Measurements from ENCODE around the gene LRMDA.

The LRMDA gene

DNA sequence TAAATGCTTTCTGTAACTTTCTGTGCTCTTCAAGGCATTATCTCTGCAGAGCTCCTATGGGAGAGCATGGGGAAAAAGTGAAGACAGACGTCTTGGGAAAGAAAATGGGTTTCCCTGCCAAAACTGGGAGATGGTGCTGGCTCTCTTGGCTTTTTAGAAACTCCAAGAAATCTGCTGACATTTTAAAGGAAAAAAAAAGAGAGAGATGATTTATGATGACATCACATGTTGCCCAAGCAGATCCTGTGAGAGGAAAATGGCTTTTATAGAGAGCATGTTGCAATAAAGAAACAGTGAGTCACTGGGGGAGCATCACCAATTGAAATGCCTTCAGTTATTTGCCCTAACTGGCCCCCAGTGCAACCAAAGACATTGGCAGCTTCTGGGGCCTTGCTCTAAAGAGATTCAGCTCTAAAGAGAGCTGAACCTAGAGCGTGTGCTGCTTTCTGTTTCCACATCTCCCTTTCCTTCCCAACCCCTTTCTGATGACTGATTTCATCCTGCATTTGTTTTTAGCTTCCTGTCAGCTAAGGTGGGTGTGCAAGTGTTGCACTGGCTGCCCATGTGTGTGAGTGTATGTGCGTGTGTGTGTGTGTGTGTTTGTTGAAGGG lies 37.7 kb downstream of the LRMDA start:
- ATAC-seq (replicated peaks) (no peak), DNase-seq (no peak)
- no peaks in the 10 kb centered on the region for H3K4me1 Mint-ChIP-seq (ENCODE audit: low read depth in 2 of 2)
- no peak overlapping the region for H3K27ac Mint-ChIP-seq
- H3K9me3 Mint-ChIP-seq, result no peaks in the 10 kb centered on the region
- peaks cover 39 to 71% of the 10 kb centered on the region in 2 donors for H3K27me3 Mint-ChIP-seq
- H3K4me3 Mint-ChIP-seq, result no peak overlapping the region
- H3K36me3 Mint-ChIP-seq (ENCODE audit: insufficient read depth), result no peaks in the 10 kb centered on the region

DNA sequence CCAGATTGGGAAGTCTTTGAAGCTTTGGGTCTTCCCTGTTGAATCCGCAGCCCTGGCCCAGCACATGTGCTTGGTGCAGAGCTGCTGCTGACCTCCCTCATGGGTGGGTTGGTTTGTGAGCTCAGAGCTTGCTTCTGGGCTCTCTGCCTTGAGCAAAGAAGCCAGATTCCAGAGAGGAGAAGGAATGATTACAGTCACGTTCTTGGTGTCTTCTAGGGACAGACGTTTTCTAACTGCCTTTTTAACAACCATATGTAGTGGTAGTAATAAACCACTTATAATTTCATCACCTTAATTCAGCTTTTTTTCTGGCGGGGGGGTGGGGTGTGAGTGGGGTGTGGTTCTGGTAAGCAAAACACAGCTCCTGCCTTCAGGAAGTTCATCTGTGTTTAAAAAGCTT lies 39.5 kb downstream of the LRMDA start:
- H3K4me3 Mint-ChIP-seq, result no peak overlapping the region
- H3K9me3 Mint-ChIP-seq, result no peaks in the 10 kb centered on the region

DNA sequence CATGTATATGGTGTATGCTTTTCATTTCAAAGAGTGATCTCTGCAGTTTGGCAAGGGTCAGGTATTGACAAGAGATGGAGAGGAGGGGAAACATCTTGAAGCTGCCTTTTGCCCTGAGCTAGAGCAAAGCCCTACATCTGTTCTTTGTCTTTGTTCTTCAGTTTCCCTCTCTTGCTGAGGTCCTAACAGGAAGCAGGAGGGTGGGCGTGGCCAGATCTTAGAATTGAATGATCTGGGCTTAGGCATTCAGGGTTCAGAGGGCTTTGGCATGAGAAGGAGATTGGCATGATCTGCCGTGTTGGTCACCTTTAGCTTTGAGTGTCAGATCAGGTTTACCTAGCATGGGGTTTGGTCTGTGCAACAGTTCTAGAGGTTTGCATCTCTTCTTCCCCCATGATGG lies 41.3 kb downstream of the LRMDA start:
- peaks cover 18 to 46% of the 10 kb centered on the region in 2 donors for H3K27me3 Mint-ChIP-seq
- no peak for DNase-seq

More for the DNA sequence above, 39.5 kb downstream of the LRMDA start:
- no peak overlapping the region for H3K27ac Mint-ChIP-seq
- H3K27me3 Mint-ChIP-seq, result peaks cover 24 to 54% of the 10 kb centered on the region in 2 donors
- H3K36me3 Mint-ChIP-seq (ENCODE audit: insufficient read depth), result no peaks in the 10 kb centered on the region
- no peak for ATAC-seq (replicated peaks)
- H3K4me1 Mint-ChIP-seq (ENCODE audit: low read depth in 2 of 2), result no peaks in the 10 kb centered on the region
- no peak for DNase-seq

DNA sequence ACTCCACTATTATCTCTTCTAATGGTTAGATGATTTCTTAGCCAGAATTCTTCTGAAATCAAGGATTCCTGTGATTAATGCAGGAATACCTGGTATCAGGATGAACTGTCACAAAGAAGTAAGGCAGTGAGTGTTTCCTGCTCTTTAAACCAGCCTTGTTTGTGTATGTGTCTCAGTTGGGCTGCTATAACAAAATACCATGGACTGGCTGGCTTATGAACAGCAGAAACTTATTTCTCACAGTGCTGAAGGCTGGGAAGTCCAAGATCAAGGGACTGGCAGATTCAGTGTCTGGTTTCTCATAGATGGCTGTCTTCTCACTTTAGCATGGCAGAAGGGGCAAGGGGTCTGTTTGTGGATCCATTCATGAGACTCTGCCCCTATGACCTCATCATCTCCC lies 42.7 kb downstream of the LRMDA start:
- Mint-ChIP-seq H3K27ac (no peak overlapping the region), H3K4me1 (ENCODE audit: low read depth in 2 of 2) (no peaks in the 10 kb centered on the region), H3K9me3 (no peaks in the 10 kb centered on the region), H3K36me3 (ENCODE audit: insufficient read depth) (no peaks in the 10 kb centered on the region), H3K27me3 (peaks cover 25 to 36% of the 10 kb centered on the region in 2 donors), H3K4me3 (no peak overlapping the region)
- DNase-seq, result no peak
- ATAC-seq (replicated peaks), result no peak

More for the DNA sequence above, 41.3 kb downstream of the LRMDA start:
- Mint-ChIP-seq H3K9me3 (no peaks in the 10 kb centered on the region), H3K4me3 (no peak overlapping the region), H3K4me1 (ENCODE audit: low read depth in 2 of 2) (no peaks in the 10 kb centered on the region), H3K27ac (no peak overlapping the region), H3K36me3 (ENCODE audit: insufficient read depth) (no peaks in the 10 kb centered on the region)
- ATAC-seq (replicated peaks), result no peak

DNA sequence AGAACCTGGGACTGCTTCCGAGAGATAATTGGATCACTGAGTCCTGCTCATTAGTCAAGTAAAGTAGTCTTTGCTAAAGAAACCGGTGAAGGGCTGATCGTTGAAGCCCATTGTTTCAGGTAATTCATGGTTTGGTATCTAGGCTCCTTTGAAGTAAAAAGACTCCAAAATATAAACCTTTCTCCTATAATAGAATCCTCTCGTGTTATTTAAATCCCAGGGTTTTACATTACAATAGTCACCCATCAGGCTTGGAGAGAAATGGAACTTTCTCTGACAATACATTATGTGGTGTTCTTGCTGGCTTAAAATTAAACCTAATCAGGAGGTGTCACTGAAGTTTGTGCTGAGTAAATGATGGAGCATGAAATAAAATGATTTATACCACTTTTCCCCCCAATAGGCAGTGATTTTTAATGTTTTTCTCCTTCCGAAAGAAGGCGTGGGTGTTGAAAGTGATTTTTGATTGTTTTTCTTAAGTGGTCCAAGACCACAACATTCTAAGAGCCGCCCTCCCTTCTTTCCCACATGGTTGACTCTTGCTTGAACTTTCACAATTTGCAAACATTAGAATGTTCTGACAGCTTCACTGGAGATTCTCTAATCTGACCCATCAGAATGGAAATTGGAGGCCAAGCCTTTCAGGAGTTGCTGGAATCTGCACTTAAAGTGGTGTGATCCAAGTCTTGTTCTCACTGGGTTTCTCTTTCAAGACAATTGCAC lies 44.2 kb downstream of the LRMDA start:
- no peak for ATAC-seq (replicated peaks)
- Mint-ChIP-seq H3K4me3 (no peak overlapping the region), H3K4me1 (ENCODE audit: low read depth in 2 of 2) (no peaks in the 10 kb centered on the region), H3K27me3 (peaks cover 27 to 28% of the 10 kb centered on the region in 2 donors), H3K27ac (no peak overlapping the region), H3K9me3 (no peaks in the 10 kb centered on the region), H3K36me3 (ENCODE audit: insufficient read depth) (no peaks in the 10 kb centered on the region)
- no peak for DNase-seq

DNA sequence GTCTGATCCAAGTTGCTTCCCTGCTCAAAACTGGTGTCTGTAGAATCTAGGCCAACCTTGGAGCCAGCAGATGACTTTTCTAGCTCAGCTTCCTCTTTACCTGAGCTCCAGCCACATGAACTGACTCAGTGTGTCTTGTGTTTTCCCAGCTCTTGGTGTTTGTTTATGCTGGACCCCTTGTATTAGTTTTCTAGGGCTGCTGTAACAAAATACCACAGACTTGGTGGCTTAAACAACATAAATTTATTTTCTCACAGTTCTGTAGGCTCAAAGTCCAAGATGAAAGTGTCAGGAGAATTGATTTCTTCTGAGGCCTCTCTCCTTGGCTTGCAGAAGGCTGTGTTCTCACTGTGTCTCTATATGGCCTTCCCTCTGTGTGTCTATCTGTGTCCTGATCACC lies 45.1 kb downstream of the LRMDA start:
- Mint-ChIP-seq H3K9me3 (no peaks in the 10 kb centered on the region), H3K36me3 (ENCODE audit: insufficient read depth) (no peaks in the 10 kb centered on the region), H3K27me3 (peaks cover 27 to 28% of the 10 kb centered on the region in 2 donors), H3K27ac (no peak overlapping the region), H3K4me1 (ENCODE audit: low read depth in 2 of 2) (no peaks in the 10 kb centered on the region), H3K4me3 (no peak overlapping the region)
- DNase-seq (no peak), ATAC-seq (replicated peaks) (no peak)

DNA sequence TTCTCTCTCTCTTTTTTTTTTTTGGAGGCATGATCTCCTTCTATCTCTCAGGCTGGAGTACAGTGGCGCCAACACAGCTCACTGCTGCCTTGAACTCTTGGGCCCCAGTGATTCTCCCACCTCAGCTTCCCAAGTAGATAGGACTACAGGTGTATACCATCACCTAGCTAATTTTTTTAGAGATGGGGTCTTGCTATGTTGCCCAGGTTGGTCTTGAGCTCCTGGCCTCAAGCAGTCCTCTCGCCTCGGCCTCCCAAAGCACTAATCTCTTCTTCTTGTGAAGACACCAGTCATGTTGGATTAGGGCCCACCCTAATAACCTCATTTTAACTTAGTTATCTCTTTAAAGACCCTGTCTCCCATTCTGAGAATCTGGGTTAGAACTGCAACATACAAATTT lies 45.6 kb downstream of the LRMDA start:
- ATAC-seq (replicated peaks), result no peak
- Mint-ChIP-seq H3K4me1 (ENCODE audit: low read depth in 2 of 2) (no peaks in the 10 kb centered on the region), H3K4me3 (no peak overlapping the region), H3K36me3 (ENCODE audit: insufficient read depth) (no peaks in the 10 kb centered on the region), H3K27me3 (peaks cover 27% of the 10 kb centered on the region in 2 donors), H3K27ac (no peak overlapping the region), H3K9me3 (no peaks in the 10 kb centered on the region)
- DNase-seq, result no peak

DNA sequence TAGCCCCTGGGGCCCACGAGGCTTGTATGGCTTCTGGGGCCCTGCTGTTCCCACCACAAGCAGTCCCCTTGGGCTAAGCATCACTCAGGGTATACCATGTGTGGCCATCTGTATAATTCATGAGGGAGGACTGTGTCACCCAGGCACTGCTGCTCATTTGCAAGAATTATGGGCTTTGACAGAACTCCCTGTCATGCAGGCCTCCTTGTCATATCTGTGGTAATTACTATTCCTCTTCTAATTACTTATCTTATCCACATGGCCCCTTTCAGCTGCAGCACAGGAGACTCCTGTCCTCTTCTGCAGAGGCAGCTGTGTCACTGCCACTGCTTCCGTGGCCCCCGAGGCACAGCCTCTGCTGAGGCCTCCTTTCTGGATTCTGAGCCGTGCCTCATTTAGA lies 46.3 kb downstream of the LRMDA start:
- no peak for ATAC-seq (replicated peaks)
- Mint-ChIP-seq H3K27me3 (peaks cover 20% of the 10 kb centered on the region in 2 donors), H3K27ac (no peak overlapping the region), H3K36me3 (ENCODE audit: insufficient read depth) (no peaks in the 10 kb centered on the region), H3K4me3 (no peak overlapping the region), H3K9me3 (no peaks in the 10 kb centered on the region), H3K4me1 (ENCODE audit: low read depth in 2 of 2) (no peaks in the 10 kb centered on the region)
- no peak for DNase-seq

DNA sequence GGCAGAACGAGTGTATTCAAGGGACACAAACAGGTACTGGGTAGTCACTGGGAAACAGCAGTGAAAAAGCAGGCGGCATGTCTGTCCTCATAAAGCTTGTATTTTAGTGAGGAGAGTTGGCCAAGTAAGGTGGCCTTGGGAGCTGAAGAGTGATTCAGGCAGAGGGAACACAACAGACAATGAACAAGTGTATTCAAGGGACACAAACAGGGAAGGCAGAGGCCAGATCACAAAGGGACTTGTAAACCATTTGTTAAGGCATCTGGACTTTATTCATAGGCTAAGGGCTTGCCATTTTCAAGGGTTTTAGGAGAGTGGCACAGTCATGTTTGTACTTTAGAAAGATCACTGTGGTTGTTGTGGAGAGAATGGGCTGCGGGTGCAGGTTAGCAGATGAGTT lies 49.0 kb downstream of the LRMDA start:
- ATAC-seq (replicated peaks) (no peak), DNase-seq (no peak)
- H3K27ac Mint-ChIP-seq, result no peak overlapping the region
- H3K4me3 Mint-ChIP-seq, result no peak overlapping the region
- no peaks in the 10 kb centered on the region for H3K9me3 Mint-ChIP-seq
- H3K36me3 Mint-ChIP-seq (ENCODE audit: insufficient read depth), result no peaks in the 10 kb centered on the region
- H3K4me1 Mint-ChIP-seq (ENCODE audit: low read depth in 2 of 2), result no peaks in the 10 kb centered on the region
- H3K27me3 Mint-ChIP-seq, result peaks cover 10 to 18% of the 10 kb centered on the region in 2 donors

DNA sequence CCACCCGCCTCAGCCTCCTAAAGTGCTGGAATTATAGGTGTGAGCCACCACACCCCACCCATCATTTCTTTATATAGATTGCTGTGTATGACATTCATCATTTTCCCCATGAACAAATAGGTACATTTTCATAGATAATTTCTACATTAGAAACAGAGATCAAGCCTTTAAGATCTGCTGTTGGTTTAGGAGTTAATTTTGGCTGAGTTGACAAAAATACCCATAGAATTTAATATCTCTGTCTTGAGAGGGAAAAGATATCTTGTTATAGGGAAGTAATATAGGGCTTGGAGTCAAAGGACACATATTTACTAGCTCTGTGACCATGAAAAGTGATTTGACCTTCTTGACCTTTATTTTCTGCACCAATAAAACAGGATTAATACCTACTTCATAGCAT lies 51.8 kb downstream of the LRMDA start:
- Mint-ChIP-seq H3K4me1 (ENCODE audit: low read depth in 2 of 2) (no peaks in the 10 kb centered on the region), H3K9me3 (no peaks in the 10 kb centered on the region), H3K36me3 (ENCODE audit: insufficient read depth) (no peaks in the 10 kb centered on the region), H3K4me3 (no peak overlapping the region), H3K27ac (no peak overlapping the region), H3K27me3 (peaks cover 21 to 27% of the 10 kb centered on the region in 2 donors)
- no peak for ATAC-seq (replicated peaks)
- DNase-seq, result no peak

DNA sequence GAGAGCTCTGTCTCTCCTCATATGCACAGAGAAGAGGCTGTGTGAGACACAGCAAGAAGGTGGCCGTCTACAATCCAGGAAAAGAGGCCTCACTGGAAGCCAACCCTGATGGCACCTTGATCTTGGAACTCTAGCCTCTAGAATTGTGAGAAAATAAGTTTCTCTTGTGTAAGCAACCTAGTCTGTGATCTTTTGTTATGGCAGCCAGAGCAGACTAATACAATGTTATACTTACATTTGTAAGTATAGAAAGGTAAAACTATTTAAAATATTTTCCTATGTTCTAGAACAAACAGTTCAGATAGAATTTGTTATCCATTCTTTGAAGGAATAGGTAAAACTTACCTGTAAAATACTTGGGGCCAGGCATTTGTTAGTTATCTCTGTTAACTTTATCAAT lies 53.3 kb downstream of the LRMDA start:
- Mint-ChIP-seq H3K9me3 (no peaks in the 10 kb centered on the region), H3K27me3 (peaks cover 18 to 21% of the 10 kb centered on the region in 2 donors), H3K4me1 (ENCODE audit: low read depth in 2 of 2) (no peaks in the 10 kb centered on the region), H3K27ac (no peak overlapping the region), H3K36me3 (ENCODE audit: insufficient read depth) (no peaks in the 10 kb centered on the region), H3K4me3 (no peak overlapping the region)
- DNase-seq (no peak), ATAC-seq (replicated peaks) (no peak)

DNA sequence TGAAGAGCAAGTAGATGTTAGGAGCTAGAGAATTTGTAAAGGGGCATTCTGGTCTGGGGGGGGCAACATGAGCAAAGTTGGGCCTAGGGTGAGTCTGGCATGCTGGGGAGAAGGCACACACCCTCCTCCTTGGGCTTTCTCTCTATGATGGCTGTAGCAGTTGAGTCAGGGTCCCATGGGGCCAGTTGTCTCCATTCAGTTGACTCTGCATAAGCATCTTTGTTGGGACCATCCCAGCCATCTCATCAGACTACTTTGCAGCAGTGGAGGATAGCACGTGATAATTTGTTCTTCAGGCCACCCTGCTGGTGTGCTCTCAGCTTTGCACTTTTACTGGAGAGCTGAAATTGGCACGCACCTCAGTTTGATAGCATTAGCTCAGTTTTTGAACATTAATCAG lies 55.2 kb downstream of the LRMDA start:
- H3K4me3 Mint-ChIP-seq, result no peak overlapping the region
- DNase-seq (no peak), ATAC-seq (replicated peaks) (no peak)
- no peaks in the 10 kb centered on the region for H3K9me3 Mint-ChIP-seq
- no peaks in the 10 kb centered on the region for H3K36me3 Mint-ChIP-seq (ENCODE audit: insufficient read depth)
- H3K27me3 Mint-ChIP-seq, result peaks cover 18 to 21% of the 10 kb centered on the region in 2 donors
- no peaks in the 10 kb centered on the region for H3K4me1 Mint-ChIP-seq (ENCODE audit: low read depth in 2 of 2)
- H3K27ac Mint-ChIP-seq, result no peak overlapping the region

DNA sequence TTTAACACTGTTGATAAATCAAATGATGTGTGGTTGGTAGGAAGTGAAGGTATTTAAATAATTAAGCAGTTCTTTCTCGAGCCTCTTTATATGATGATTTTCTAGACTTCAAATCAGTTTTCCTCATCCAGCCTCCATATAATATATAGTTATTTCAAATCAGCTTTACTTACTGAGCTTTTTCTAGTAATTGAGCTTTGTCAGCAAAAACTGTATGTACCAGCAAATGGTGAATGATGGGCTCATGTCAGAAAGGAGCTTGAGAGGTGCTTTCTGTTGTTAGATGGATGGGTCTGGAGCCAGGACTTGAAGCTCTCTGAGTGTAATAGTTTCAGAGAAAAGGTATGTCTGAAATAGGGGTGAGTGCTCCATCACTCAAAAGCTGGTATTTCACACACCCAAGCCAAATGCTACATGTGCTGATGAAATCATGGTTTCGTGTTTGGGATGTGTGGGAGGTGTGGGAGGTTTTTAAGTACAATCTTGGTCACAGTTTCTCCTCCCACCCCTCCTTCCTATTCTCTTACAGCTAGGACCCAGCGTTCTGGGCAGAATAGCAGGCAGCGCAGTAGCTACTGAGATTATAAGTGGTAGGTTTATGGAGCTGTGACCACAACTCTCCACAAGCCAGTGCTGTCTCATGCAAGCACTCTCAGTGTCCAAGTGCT lies 55.8 kb downstream of the LRMDA start:
- no peak for ATAC-seq (replicated peaks)
- Mint-ChIP-seq H3K27ac (no peak overlapping the region), H3K4me1 (ENCODE audit: low read depth in 2 of 2) (no peaks in the 10 kb centered on the region), H3K9me3 (no peaks in the 10 kb centered on the region), H3K36me3 (ENCODE audit: insufficient read depth) (no peaks in the 10 kb centered on the region), H3K27me3 (peaks cover 18 to 21% of the 10 kb centered on the region in 2 donors), H3K4me3 (no peak overlapping the region)
- DNase-seq, result no peak

DNA sequence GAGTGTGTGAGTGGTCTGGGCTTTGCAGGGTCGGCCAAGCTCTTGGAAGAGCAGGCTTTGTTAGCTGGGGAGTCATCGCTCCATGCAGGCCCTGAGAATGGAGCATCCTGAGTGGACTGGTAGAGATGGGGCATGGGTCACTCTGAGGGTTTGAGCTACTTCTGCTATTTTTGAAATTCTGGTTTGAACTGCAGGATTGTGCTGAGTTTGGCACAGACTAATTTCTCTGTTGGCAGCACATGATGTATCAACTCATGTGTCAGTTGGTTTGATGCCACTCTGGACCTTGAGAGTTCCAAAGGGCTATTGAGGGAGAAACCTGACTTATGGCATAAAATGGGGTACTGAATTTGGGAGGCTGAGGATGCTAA lies 56.3 kb downstream of the LRMDA start:
- Mint-ChIP-seq H3K27me3 (peaks cover 18 to 21% of the 10 kb centered on the region in 2 donors), H3K36me3 (ENCODE audit: insufficient read depth) (no peaks in the 10 kb centered on the region), H3K27ac (no peak overlapping the region), H3K4me1 (ENCODE audit: low read depth in 2 of 2) (no peaks in the 10 kb centered on the region), H3K4me3 (no peak overlapping the region), H3K9me3 (no peaks in the 10 kb centered on the region)
- DNase-seq (no peak), ATAC-seq (replicated peaks) (no peak)
